ENCODE data around the gene TYRP1. TPM values are rescaled to one million over a fixed set of nuclear protein-coding genes. Genes with fewer than 3 reads are reported as not detected.

The TYRP1 gene
- total RNA-seq, 2 experiments from 2014 or later: not detected

DNA sequence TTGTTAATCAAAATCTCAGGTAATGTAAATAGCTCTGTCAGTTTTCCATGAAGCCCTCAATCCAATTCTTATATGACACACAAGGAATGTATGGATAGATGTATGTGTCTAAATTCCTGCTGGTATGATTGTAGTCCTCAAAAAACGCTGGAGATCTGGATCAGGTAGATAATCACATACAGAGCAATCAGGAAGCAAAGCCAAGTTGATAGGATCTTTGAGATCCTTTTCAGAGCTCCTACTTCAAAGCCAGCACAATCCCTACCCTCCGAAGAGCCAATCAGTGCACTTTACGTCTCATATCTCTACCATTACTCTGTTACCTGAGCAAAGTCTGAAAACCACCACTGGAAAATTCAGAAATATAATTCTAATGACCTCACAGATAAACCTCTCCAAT, 27.4 kb downstream of the TYRP1 start:
- peaks cover 14% of the 10 kb centered on the region for H3K9me3 Mint-ChIP-seq
- intact Hi-C loops (cut with micrococcal nuclease): no loop called here

DNA sequence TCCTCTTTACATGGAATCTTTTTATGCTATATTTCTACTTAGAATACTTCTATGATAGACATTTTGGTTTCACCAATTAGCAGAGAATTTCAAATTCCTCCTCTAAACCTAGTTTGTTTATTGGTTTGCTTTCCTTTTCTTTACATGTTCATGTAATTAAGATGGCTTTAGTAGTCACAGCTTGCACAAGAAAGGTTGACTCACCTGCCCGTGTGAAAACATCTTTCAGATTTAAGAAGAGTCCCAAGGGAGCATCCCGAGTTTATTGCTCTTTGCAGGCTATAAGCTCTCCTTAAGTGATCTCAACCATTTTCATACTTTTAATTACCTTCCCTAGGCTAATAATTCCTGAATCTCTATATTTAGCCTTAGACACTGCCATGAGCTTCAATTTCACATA, 28.9 kb downstream of the TYRP1 start:
- H3K4me3 Mint-ChIP-seq: no peak overlapping the region
- no peaks in the 10 kb centered on the region for H3K27me3 Mint-ChIP-seq (ENCODE audit: low read depth)
- peaks cover 14% of the 10 kb centered on the region for H3K9me3 Mint-ChIP-seq
- intact Hi-C loops (cut with micrococcal nuclease): no loop called here
- CTCF ChIA-PET: no interaction called here
- DNase-seq: no peak
- no peaks in the 10 kb centered on the region for H3K4me1 Mint-ChIP-seq (ENCODE audit: low read depth)
- H3K27ac Mint-ChIP-seq: no peak overlapping the region
- no peaks in the 10 kb centered on the region for H3K36me3 Mint-ChIP-seq (ENCODE audit: low read depth)

More for the DNA sequence above, 27.4 kb downstream of the TYRP1 start:
- CTCF ChIA-PET: interaction anchor here (0.7 kb wide), 1 partner anchor 1351 kb away, joined by 3 read pairs; no protein-coding TSS in a partner anchor
- DNase-seq: no peak
- H3K4me1 Mint-ChIP-seq (ENCODE audit: low read depth): no peaks in the 10 kb centered on the region
- no peak overlapping the region for H3K4me3 Mint-ChIP-seq
- no peaks in the 10 kb centered on the region for H3K36me3 Mint-ChIP-seq (ENCODE audit: low read depth)
- no peak overlapping the region for H3K27ac Mint-ChIP-seq
- H3K27me3 Mint-ChIP-seq (ENCODE audit: low read depth): no peaks in the 10 kb centered on the region

DNA sequence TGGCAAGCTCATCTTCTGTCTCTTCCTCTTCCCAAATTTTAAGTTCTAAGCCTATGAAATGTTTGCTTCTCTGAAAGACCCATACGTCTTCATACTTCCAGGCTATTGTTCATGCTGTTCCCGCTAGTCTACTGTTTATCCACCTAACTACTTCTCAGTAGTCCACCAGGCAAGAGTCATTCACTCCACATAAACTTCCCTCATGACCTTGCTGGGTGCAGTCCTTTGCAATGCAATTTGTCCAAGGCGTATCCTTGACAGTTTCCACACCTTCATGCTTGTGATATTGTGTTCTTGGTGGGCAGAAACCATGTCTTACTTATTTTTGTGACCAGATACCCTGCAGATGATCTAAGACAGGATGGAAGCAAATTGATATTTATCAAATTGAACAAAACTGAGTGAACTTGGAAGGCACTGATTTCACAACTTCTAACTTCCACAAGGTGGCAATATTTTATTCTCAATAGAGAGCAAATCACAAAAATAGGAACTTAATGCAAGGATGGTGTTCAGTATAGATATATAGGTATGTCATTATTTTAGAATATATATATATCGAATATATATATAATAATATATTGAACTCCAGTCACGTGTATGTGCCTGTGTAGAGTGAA, 30.3 kb downstream of the TYRP1 start:
- H3K9me3 Mint-ChIP-seq: peaks cover 14% of the 10 kb centered on the region

DNA sequence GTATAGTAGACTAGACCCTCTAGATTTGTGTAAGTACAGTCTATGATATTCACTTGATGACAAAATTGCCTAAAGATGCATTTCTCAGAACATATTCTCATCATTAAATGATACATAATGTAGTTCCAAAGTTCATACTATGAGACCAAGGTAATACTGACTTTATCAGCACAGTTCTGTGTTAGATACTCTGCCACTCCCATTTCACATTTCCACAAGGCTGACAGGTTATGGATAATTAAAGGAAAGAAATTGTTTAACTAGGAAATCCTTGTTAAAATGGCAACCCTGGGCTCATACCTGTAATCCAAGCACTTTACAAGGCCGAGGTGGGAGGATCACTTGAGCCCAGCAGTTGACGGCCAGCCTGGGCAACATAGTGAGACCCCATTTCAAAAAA, 33.6 kb downstream of the TYRP1 start:
- DNase-seq: no peak
- no peaks in the 10 kb centered on the region for H3K36me3 Mint-ChIP-seq (ENCODE audit: low read depth)
- no peak overlapping the region for H3K27ac Mint-ChIP-seq
- H3K4me1 Mint-ChIP-seq (ENCODE audit: low read depth): no peaks in the 10 kb centered on the region
- CTCF ChIA-PET: no interaction called here
- H3K27me3 Mint-ChIP-seq (ENCODE audit: low read depth): no peaks in the 10 kb centered on the region
- intact Hi-C loops (cut with micrococcal nuclease): no loop called here
- no peak overlapping the region for H3K4me3 Mint-ChIP-seq
- peaks cover 11% of the 10 kb centered on the region for H3K9me3 Mint-ChIP-seq

More for the DNA sequence above, 30.3 kb downstream of the TYRP1 start:
- no peak for DNase-seq
- no peaks in the 10 kb centered on the region for H3K27me3 Mint-ChIP-seq (ENCODE audit: low read depth)
- no peaks in the 10 kb centered on the region for H3K36me3 Mint-ChIP-seq (ENCODE audit: low read depth)
- H3K4me1 Mint-ChIP-seq (ENCODE audit: low read depth): no peaks in the 10 kb centered on the region
- CTCF ChIA-PET: no interaction called here
- intact Hi-C loops (cut with micrococcal nuclease): no loop called here
- no peak overlapping the region for H3K27ac Mint-ChIP-seq
- no peak overlapping the region for H3K4me3 Mint-ChIP-seq

DNA sequence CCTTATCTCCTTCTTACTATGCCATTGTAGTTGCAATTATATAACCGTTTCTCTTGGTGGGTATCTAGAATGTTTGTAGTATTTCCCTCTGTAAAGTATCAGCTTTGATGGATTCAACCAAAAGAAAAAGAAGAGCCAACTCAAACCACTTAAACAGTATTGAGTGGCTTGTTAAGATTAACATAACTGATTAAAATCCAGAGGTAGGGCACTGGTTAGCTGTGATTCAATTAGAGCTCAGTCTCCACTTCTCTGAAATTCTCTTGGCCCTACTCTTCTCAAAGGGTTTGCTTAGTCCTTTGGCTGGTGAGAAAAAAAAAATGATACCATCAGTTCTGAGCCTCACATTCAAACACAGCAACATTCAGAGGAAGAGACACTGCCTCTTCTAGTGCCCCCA, 37.0 kb downstream of the TYRP1 start:
- Mint-ChIP-seq H3K4me1 (ENCODE audit: low read depth) (no peaks in the 10 kb centered on the region), H3K9me3 (peaks cover 10% of the 10 kb centered on the region), H3K27ac (no peak overlapping the region), H3K27me3 (ENCODE audit: low read depth) (no peaks in the 10 kb centered on the region), H3K4me3 (no peak overlapping the region), H3K36me3 (ENCODE audit: low read depth) (no peaks in the 10 kb centered on the region)
- intact Hi-C loops (cut with micrococcal nuclease): no loop called here
- CTCF ChIA-PET: no interaction called here
- no peak for DNase-seq

DNA sequence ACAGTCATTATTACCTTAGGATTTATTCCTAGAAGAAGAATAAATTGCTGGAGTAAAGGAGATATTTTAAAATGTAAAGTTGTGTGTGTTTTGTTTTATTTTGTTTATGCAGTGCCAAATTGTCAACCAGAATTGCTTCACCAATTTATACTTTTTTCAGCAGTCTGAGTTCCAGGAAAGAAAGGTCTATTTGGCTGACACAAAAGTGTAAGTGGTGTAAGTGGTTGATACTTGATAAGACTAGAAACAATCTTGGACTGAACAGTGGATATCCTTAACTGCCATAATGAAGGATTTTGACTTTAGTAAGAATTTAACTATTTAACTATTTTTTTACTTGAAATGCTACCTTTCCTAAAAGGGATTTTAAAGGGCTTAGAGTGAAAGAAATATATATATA, 37.7 kb downstream of the TYRP1 start:
- CTCF ChIA-PET: no interaction called here
- intact Hi-C loops (cut with micrococcal nuclease): no loop called here
- Mint-ChIP-seq H3K9me3 (peaks cover 11% of the 10 kb centered on the region), H3K27ac (no peak overlapping the region), H3K4me1 (ENCODE audit: low read depth) (no peaks in the 10 kb centered on the region), H3K36me3 (ENCODE audit: low read depth) (no peaks in the 10 kb centered on the region), H3K27me3 (ENCODE audit: low read depth) (no peaks in the 10 kb centered on the region), H3K4me3 (no peak overlapping the region)
- no peak for DNase-seq

DNA sequence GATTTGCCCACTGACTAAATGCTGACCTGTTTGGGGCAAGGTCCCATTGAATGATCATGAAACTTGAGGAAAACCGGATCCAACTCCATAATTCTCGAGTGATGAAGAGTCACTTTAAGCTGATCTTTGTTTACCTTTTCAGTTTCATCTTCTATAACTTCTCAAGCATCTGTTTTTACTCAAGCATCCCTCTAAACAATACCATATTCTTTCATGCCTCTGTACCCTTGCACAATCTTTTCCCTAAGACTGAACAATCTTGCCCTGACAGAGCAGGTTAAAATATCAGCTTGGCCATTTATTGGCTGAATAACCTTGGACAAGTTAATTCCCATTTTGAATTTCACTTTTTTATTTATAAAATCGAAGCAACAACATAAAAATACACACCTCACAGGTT, 39.8 kb downstream of the TYRP1 start:
- Mint-ChIP-seq H3K4me1 (ENCODE audit: low read depth) (no peaks in the 10 kb centered on the region), H3K36me3 (ENCODE audit: low read depth) (no peaks in the 10 kb centered on the region), H3K27ac (no peak overlapping the region), H3K4me3 (no peak overlapping the region), H3K9me3 (peaks cover 14% of the 10 kb centered on the region), H3K27me3 (ENCODE audit: low read depth) (no peaks in the 10 kb centered on the region)
- intact Hi-C loops (cut with micrococcal nuclease): no loop called here
- no peak for DNase-seq
- CTCF ChIA-PET: interaction anchor here (0.6 kb wide), 2 partner anchors 31 to 962 kb away, joined by 3 to 6 read pairs; no protein-coding TSS in a partner anchor

DNA sequence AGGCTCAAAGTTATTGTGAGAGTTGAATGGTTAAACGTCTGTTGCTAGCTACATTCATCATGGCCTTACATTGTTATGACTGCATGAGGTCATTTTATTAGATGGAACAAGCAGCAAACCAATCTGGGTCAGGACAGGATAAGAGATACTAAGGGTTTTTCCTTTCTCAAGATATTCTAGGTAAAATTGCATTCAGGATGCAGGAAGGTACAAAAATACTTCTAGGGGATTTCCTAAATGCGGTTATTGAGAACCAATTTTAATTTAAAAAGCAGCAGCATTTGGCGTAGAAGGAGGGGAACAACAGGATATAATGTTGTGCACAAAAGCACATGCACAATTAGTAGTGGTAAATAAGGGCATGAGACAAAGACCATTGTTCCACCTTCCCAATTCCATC, 42.5 kb downstream of the TYRP1 start:
- CTCF ChIA-PET: no interaction called here
- Mint-ChIP-seq H3K27ac (no peak overlapping the region), H3K36me3 (ENCODE audit: low read depth) (no peaks in the 10 kb centered on the region), H3K4me1 (ENCODE audit: low read depth) (no peaks in the 10 kb centered on the region), H3K27me3 (ENCODE audit: low read depth) (no peaks in the 10 kb centered on the region), H3K4me3 (no peak overlapping the region), H3K9me3 (peaks cover 17% of the 10 kb centered on the region)
- no peak for DNase-seq
- intact Hi-C loops (cut with micrococcal nuclease): no loop called here

DNA sequence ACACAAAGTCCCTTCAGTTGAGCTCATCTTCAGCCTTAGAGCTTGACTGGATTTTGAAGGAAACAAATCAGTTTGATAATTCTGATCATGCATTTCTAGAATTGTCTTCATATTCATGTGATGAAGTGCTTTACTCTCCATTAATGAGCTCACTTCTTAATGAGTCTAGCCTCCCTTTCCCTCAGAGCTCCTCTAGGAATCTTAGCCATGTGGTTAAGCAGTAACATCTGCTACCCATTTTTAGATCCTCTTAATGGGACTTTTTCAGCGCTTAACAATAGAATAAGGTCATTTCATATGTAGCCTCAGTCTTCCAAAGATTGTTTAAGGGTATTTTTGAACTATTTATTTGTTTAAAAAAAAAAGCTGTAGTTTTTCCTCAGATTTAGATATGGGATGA, 44.7 kb downstream of the TYRP1 start:
- Mint-ChIP-seq H3K36me3 (ENCODE audit: low read depth) (no peaks in the 10 kb centered on the region), H3K9me3 (peaks cover 24% of the 10 kb centered on the region), H3K4me1 (ENCODE audit: low read depth) (no peaks in the 10 kb centered on the region), H3K4me3 (no peak overlapping the region), H3K27ac (no peak overlapping the region), H3K27me3 (ENCODE audit: low read depth) (no peaks in the 10 kb centered on the region)
- CTCF ChIA-PET: interaction anchor here (0.6 kb wide), 1 partner anchor 39 kb away, joined by 5 read pairs; no protein-coding TSS in a partner anchor
- intact Hi-C loops (cut with micrococcal nuclease): no loop called here
- DNase-seq: no peak

DNA sequence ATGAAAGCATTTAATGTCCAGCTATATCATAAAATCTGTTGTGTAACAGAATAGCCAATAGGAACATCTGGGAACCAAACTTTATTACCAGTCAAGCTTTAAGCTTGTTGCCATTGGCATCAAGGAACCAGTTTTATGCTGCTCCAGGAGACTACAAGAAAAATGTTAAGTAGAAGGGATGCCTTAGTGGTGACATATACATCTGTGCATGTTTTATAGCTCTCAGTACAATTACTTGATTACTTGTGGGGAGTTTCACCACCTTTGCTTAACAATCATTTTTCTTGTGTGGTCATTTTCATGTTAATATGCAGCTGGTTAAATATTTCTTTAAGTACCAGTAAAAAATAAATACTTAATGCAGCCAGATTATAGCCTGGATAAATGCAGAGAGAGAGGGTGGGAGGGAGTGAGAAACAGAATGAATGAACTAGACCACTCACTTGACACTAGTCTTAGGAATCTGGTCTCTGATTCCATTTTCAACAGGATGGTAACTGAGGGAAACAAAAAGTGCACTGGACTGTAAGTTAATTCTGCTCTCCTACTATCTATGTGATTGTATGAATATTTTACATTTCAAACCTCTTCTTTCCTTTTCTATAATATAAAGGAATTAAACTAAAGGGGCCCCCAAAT, 45.9 kb downstream of the TYRP1 start:
- intact Hi-C loops (cut with micrococcal nuclease): no loop called here
- Mint-ChIP-seq H3K27ac (no peak overlapping the region), H3K36me3 (ENCODE audit: low read depth) (no peaks in the 10 kb centered on the region)

DNA sequence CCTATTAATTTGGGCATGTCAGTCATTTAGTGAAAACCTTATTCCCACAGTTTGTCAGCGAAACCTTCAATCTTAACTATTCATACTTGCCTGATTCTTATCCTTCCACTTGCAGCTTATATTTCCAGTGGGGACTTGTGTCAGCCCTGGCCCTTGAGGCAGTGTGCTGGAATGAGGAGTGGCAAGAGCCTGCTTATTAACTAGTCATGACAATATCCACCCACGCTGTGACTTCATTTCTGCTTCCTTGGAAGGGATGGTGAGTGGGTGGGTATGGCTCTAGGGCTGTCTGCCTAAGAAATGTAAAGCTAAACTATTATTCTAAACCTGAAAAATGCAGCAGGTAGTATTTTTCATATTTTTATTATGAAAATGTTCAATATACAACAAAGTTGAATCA, 47.7 kb downstream of the TYRP1 start:
- H3K4me3 Mint-ChIP-seq: no peak overlapping the region
- H3K9me3 Mint-ChIP-seq: peaks cover 28% of the 10 kb centered on the region
- DNase-seq: no peak
- H3K27me3 Mint-ChIP-seq (ENCODE audit: low read depth): no peaks in the 10 kb centered on the region
- no peak overlapping the region for H3K27ac Mint-ChIP-seq
- no peaks in the 10 kb centered on the region for H3K4me1 Mint-ChIP-seq (ENCODE audit: low read depth)
- CTCF ChIA-PET: interaction anchor here (0.6 kb wide), 1 partner anchor 100 kb away, joined by 3 read pairs; no protein-coding TSS in a partner anchor
- no peaks in the 10 kb centered on the region for H3K36me3 Mint-ChIP-seq (ENCODE audit: low read depth)
- intact Hi-C loops (cut with micrococcal nuclease): no loop called here

More for the DNA sequence above, 45.9 kb downstream of the TYRP1 start:
- Mint-ChIP-seq H3K27me3 (ENCODE audit: low read depth) (no peaks in the 10 kb centered on the region), H3K4me1 (ENCODE audit: low read depth) (no peaks in the 10 kb centered on the region), H3K4me3 (no peak overlapping the region), H3K9me3 (peaks cover 26% of the 10 kb centered on the region)
- CTCF ChIA-PET: interaction anchor here (0.6 kb wide), 1 partner anchor 661 kb away, joined by 3 read pairs; no protein-coding TSS in a partner anchor
- no peak for DNase-seq

DNA sequence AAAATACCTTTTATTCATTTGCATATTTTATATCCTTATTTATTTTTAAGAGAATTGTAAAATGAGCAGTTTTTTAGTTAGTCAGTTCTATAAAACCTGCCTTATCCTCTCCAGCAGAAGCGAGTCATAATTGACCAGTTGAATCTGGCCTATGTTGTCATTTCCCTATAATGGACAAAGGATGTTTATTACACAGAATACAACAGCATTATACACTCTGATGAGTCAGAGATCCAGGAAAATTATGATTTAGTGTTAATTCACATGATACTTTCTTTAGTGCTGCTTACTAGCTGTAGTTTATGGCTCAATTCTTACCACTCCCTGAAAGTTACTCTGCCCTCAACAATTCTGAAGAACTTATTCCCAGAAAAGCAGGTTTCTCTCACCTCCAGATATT, 54.8 kb downstream of the TYRP1 start:
- H3K9me3 Mint-ChIP-seq: peaks cover 29% of the 10 kb centered on the region
- no peak overlapping the region for H3K4me3 Mint-ChIP-seq
- DNase-seq: no peak
- no peaks in the 10 kb centered on the region for H3K36me3 Mint-ChIP-seq (ENCODE audit: low read depth)
- no peaks in the 10 kb centered on the region for H3K4me1 Mint-ChIP-seq (ENCODE audit: low read depth)
- no peak overlapping the region for H3K27ac Mint-ChIP-seq
- H3K27me3 Mint-ChIP-seq (ENCODE audit: low read depth): no peaks in the 10 kb centered on the region
- intact Hi-C loops (cut with micrococcal nuclease): no loop called here
- CTCF ChIA-PET: no interaction called here

DNA sequence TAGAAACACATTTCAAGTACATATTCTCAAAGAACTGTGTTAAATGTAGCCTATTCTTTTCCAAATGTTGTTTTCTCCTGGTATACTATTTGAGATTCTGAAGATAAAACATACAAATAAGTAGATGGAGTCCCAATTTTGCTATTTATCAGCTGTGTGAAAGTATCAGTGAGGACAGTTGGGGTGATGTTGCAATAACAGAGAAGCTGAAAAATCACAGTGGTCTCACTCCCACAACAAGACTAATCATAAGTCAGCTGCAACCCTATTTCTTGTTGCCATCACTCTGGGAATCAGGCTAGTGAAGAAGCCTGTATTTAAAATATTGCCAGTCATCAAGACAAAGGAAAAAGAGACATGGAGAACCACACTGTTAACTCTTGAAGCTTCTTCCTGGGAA, 55.8 kb downstream of the TYRP1 start:
- no peak for DNase-seq
- Mint-ChIP-seq H3K9me3 (peaks cover 27% of the 10 kb centered on the region), H3K27me3 (ENCODE audit: low read depth) (no peaks in the 10 kb centered on the region), H3K4me1 (ENCODE audit: low read depth) (no peaks in the 10 kb centered on the region), H3K27ac (no peak overlapping the region), H3K36me3 (ENCODE audit: low read depth) (no peaks in the 10 kb centered on the region), H3K4me3 (no peak overlapping the region)
- CTCF ChIA-PET: no interaction called here
- intact Hi-C loops (cut with micrococcal nuclease): no loop called here

Data from activated naive CD4-positive, alpha-beta T cell treated with anti-CD3 and anti-CD28 coated beads for 36 hours (primary cell).